DND-41 (cell line): Measurements from ENCODE around the gene ATPAF1.

Experiments used
- ATAC-seq: fragments of 200-7000 bp; cut with Tn5 transposase; 3 replicates; pipeline ENCODE4 v1.9.1; 2021; ENCODE audit warnings: low read depth; ENCODE audit not compliant: insufficient read depth
- DNase-seq: peaks from one replicate; pipeline ENCODE4 v3.0.0-alpha.2; 2020
- H2AFZ ChIP-seq: 2 replicates; pipeline ENCODE4 v1.6.0; 2012; ENCODE audit warnings: low read depth, low read length
- H3K27ac ChIP-seq: 2 replicates; pipeline ENCODE4 v1.5.1; 2012; ENCODE audit warnings: low read length, inconsistent platforms
- H3K27me3 ChIP-seq: fragments of 200-600 bp; sonication (generic); 2 replicates; pipeline ENCODE4 v1.6.0; 2012; ENCODE audit warnings: low read length, mild to moderate bottlenecking, inconsistent platforms; ENCODE audit not compliant: insufficient read depth, poor library complexity
- H3K36me3 ChIP-seq: 2 replicates; pipeline ENCODE4 v1.5.1; 2012; ENCODE audit warnings: low read length, inconsistent platforms; ENCODE audit not compliant: insufficient read depth
- H3K4me1 ChIP-seq: 2 replicates; pipeline ENCODE4 v1.5.1; 2012; ENCODE audit warnings: mild to moderate bottlenecking, low read length; ENCODE audit not compliant: insufficient read depth
- H3K4me2 ChIP-seq: 2 replicates; pipeline ENCODE4 v1.6.0; 2012; ENCODE audit warnings: mild to moderate bottlenecking, moderate library complexity, low read length, inconsistent platforms; ENCODE audit not compliant: insufficient read depth
- H3K4me3 ChIP-seq, 2 experiments: fragments of 200-600 bp in 1 of 2; shearing (Covaris generic) in 1 of 2; 2 replicates each; pipeline ENCODE4 v1.5.1; 2012 to 2016; ENCODE audit warnings: inconsistent platforms in 2 of 2, low read length in 2 of 2, mild to moderate bottlenecking in 2 of 2, low read depth in 1 of 2, moderate library complexity in 1 of 2
- H3K79me2 ChIP-seq: 2 replicates; pipeline ENCODE4 v1.6.0; 2012; ENCODE audit warnings: low read length, inconsistent platforms; ENCODE audit not compliant: insufficient read depth
- H3K9ac ChIP-seq: 2 replicates; pipeline ENCODE4 v1.6.0; 2012; ENCODE audit warnings: low read depth, mild to moderate bottlenecking, inconsistent platforms, low read length, moderate library complexity
- H3K9me3 ChIP-seq: 2 replicates; pipeline ENCODE4 v1.5.1; 2012; ENCODE audit warnings: low read length, moderate library complexity, mild to moderate bottlenecking, inconsistent platforms; ENCODE audit not compliant: insufficient read depth, severe bottlenecking
- H4K20me1 ChIP-seq: 2 replicates; pipeline ENCODE4 v1.6.0; 2012; ENCODE audit warnings: low read length; ENCODE audit not compliant: insufficient read depth
- CTCF ChIP-seq: IDR thresholded peaks from 2 replicates; pipeline ENCODE4 v1.5.1; 2012; ENCODE audit warnings: borderline replicate concordance, low read length, moderate library complexity, mild to moderate bottlenecking; ENCODE audit not compliant: poor library complexity, severe bottlenecking; ENCODE audit errors: extremely low read depth
- EZH2 ChIP-seq: IDR thresholded peaks from 3 replicates; pipeline ENCODE4 v1.6.1; 2012; ENCODE audit warnings: borderline replicate concordance, low read depth, mild to moderate bottlenecking, moderate library complexity, low read length, inconsistent platforms; ENCODE audit not compliant: severe bottlenecking

Gene ATPAF1

GRCh38 chr1:46592823-46593222 is 75.3 kb downstream of the ATPAF1 start:
- Histone ChIP-seq H3K4me3 (no peak overlapping the region), H3K4me1 (peaks cover 12% of the 10 kb centered on the region), H3K79me2 (no peaks in the 10 kb centered on the region), H2AFZ (no peak overlapping the region), H3K9me3 (no peaks in the 10 kb centered on the region), H3K36me3 (peaks cover 31% of the 10 kb centered on the region), H4K20me1 (no peaks in the 10 kb centered on the region; the same call in 1 of the 2 replicates), H3K27ac (no peak overlapping the region), H3K27me3 (no peaks in the 10 kb centered on the region), H3K4me2 (no peak overlapping the region), H3K9ac (no peak overlapping the region)
- DNase-seq (no peak), ATAC-seq (no peak)
- TF ChIP-seq CTCF = no peak
- no peak for TF ChIP-seq EZH2

- no peak for ATAC-seq
- no peaks in the 10 kb centered on the region for H3K4me1 ChIP-seq
- H3K36me3 ChIP-seq = peaks cover 35% of the 10 kb centered on the region
These were observed 78.6 kb downstream of the ATPAF1 start for GRCh38 chr1:46589529-46589928.

GRCh38 chr1:46587069-46587468 is 81.1 kb downstream of the ATPAF1 start:
- Histone ChIP-seq H3K4me3 (no peak overlapping the region), H3K9me3 (no peaks in the 10 kb centered on the region), H3K4me1 (peaks cover 2% of the 10 kb centered on the region; the same call in 1 of the 2 replicates), H3K4me2 (no peak overlapping the region), H3K36me3 (peaks cover 32% of the 10 kb centered on the region), H4K20me1 (no peaks in the 10 kb centered on the region; the same call in 1 of the 2 replicates), H3K79me2 (no peaks in the 10 kb centered on the region), H2AFZ (no peak overlapping the region), H3K27ac (no peak overlapping the region), H3K27me3 (no peaks in the 10 kb centered on the region), H3K9ac (no peak overlapping the region)
- no peak for DNase-seq
- no peak for TF ChIP-seq EZH2
- no peak for TF ChIP-seq CTCF
- no peak for ATAC-seq

More at GRCh38 chr1:46589529-46589928, 78.6 kb downstream of the ATPAF1 start:
- H3K9me3 ChIP-seq = no peaks in the 10 kb centered on the region
- H2AFZ ChIP-seq = no peak overlapping the region
- no peak overlapping the region for H3K9ac ChIP-seq
- no peaks in the 10 kb centered on the region for H3K27me3 ChIP-seq
- no peak overlapping the region for H3K4me2 ChIP-seq
- H3K4me3 ChIP-seq = no peak overlapping the region
- DNase-seq = no peak
- TF ChIP-seq CTCF (no peak), EZH2 (no peak)
- H4K20me1 ChIP-seq = no peaks in the 10 kb centered on the region; the same call in 1 of the 2 replicates
- no peaks in the 10 kb centered on the region for H3K79me2 ChIP-seq
- H3K27ac ChIP-seq = no peak overlapping the region
